Measurements from ENCODE around the gene METTL15. TPM values are rescaled to one million over a fixed set of nuclear protein-coding genes. Genes with fewer than 3 reads are reported as not detected.
"Not testable (repeated sequence)": the region's sequence is repeated elsewhere in the genome, so short reads cannot be mapped to it uniquely, and the experiment has no call there.

Gene METTL15
- total and polyA plus RNA-seq, 2 experiments from 2014 or later = 9.0 to 19.8 TPM

- no peak for TF ChIP-seq ZNF331 (CRISPR knock-in tag; IDR thresholded peaks at IDR 0.05; ENCODE audit: low read depth)
- no peak for TF ChIP-seq POLR2AphosphoS5 (IDR thresholded peaks at IDR 0.05; ENCODE audit: low read depth)
Measured at GRCh38 chr11:28366549-28367346, 258.6 kb downstream of the METTL15 start (continued).

GRCh38 chr11:28378095-28378494 lies 269.9 kb downstream of the METTL15 start:
- H3K4me2 ChIP-seq; H3K4me3 ChIP-seq; H3K4me3 Mint-ChIP-seq; H3K27ac Mint-ChIP-seq; H3K27ac ChIP-seq (ENCODE audit: low read depth); H3K4me1 ChIP-seq (ENCODE audit: insufficient read depth); ATAC-seq; H3K36me3 ChIP-seq (ENCODE audit: insufficient read depth); H2AFZ ChIP-seq; H3K27me3 Mint-ChIP-seq (ENCODE audit: insufficient read depth, low read depth, poor library complexity); H3K27me3 ChIP-seq (ENCODE audit: insufficient read depth); H3K79me2 ChIP-seq (replicated peaks; ENCODE audit: insufficient read depth); H4K20me1 ChIP-seq (replicated peaks; ENCODE audit: insufficient read depth); H3F3A ChIP-seq (replicated peaks; ENCODE audit: low read depth); H3K36me3 Mint-ChIP-seq (ENCODE audit: low read depth); H3K9me2 ChIP-seq (ENCODE audit: insufficient read depth); H3K4me1 Mint-ChIP-seq: not testable (repeated sequence)
- peaks cover 18% of the 10 kb centered on the region for H3K9me3 Mint-ChIP-seq
- DNase-seq (ENCODE audit: low spot score) = peak; percentile 8

Small RNA genes within 50 kb of the gene (small RNA-seq; reads per million reads assigned to genes)
- not detected for gene AC023206.1 (ENCODE audit: low replicate concordance)

Other genes starting within 250 kb of the METTL15 start
- gene KIF18A, start 232 bp upstream of the METTL15 start, total RNA-seq (2014; rRNA removed; shearing (Covaris generic)) = 25.9 and 26.5 TPM in 2 replicates
- gene KIF18A, start 232 bp upstream of the METTL15 start, polyA plus RNA-seq (2016; fragmentation: Nextera tagmentation; extraction: Ambion mirVana) = 15.2 and 22.2 TPM in 2 replicates

All from GM23338 (cell line).